NCI-H2196 (cell line): ENCODE results near the gene ADRM1.

ENCODE experiments used
- DNase-seq: peaks from one replicate; lab custom pipeline; 2025; ENCODE audit not compliant: unreplicated experiment; lab: John Stamatoyannopoulos, UW

Gene ADRM1, protein sequence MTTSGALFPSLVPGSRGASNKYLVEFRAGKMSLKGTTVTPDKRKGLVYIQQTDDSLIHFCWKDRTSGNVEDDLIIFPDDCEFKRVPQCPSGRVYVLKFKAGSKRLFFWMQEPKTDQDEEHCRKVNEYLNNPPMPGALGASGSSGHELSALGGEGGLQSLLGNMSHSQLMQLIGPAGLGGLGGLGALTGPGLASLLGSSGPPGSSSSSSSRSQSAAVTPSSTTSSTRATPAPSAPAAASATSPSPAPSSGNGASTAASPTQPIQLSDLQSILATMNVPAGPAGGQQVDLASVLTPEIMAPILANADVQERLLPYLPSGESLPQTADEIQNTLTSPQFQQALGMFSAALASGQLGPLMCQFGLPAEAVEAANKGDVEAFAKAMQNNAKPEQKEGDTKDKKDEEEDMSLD

DNA sequence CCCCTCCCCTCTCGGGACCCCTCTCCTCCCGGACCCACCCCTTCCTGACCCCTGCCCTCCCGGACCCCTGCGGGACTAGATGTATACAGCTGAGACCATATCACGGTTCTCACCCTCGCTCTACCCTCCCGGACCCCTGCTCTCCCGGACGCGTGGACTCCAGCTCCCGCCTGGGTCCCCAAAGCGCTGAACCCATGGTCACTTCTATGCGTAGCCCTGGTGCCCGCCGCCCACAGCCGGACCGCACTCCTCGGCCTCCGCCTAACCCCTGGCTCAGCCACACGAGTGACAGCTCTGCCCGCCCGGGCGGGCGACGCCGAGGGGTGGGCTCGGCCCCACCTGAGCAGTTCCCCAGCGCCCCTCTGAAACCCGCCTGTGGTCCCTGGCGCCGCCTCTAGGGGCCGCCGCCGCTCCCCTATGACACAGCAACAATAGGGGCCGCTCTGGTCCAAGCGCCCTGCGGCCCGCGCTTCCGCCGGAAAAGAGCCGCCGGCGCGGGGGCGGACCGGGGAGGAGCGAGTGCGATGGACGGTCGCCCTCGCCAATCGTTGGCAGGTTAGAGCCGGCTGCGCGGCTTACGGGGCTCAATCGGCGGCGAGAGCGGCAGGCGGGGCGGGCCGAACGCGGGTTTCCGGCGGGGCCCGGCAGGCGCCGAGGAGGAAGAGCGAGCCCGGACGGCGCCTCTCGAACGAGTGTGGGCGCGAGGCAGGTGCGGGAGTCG lies at the start of gene ADRM1:
ADRM1 (plus strand) TSS at position 657 of the 721 bp plus-strand sequence. CDS start 572 bp downstream, outside the sequence.
- DNase-seq: peak; percentile 98

DNA sequence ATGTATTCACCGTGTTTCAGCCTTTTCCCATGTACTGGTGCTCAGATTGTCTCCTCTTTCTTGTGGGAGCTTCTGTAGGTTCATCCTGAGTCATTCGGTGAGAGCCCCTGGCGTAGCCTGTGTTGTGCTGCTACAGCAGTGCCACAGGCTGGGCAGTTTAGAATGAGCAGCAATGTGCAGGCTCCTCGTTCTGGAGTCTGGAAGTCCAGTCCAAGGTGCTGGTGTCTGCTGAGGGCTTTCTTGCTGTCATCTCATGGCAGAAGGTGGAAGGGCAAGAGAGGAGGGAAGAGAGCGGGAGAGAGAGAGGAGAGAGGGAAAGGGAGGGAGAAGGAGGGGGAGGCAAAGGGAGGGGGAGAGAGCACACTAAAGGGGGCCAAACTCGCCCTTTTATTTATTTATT lies 49.4 kb upstream of the ADRM1 start:
- no peak for DNase-seq

DNA sequence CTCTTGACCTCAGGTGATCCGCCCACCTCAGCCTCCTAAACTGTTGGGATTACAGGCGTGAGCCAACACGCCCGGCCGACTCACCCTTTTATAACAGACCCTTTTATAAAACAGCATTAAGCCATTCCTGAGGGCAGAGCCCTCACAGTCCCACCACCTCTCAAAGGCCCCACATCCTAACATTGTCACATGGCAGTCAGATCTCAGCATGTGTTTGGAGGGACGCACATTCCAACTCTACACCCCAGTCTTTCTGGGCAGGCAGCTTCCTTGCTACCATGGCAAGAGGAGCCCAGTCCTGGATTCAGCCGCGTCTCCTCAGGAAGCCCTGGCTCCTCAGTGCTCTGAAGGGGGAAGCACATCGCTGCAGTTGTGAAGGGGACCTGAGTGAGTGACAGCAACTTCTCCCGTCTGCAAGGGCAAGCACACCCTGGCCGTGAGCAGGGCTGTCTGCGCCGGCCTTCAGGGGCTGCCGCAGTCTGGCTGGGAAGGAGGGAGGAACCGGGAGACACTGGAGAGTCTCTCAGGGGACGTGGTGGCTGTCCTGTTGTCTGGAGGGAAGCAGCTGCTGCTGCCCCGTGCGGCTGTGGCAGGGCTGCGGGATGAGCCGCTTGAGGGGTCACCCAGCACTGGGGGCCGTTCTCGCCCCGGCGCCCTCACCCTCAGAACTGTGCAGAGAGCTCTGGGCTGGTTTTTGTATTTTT lies 48.6 kb upstream of the ADRM1 start:
- no peak for DNase-seq

DNA sequence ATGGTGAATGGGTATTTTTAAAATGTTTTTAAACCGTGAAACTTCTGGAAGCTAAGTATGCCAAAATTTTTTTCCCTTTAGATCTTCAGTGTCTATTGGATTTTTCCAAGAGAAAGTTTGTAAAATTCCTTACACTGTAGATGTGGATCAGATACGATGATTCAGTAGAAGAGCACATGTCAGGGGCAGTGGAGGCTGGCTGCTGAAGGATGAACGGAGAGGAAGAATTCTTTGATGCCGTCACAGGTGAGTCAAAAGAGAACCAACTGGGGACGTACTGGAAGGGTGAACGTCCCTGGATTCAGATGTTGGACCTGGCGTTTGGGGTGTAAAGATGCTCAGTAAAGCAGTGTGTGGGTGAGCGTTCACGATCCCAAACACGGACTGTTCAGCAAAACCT lies 46.8 kb upstream of the ADRM1 start:
- no peak for DNase-seq

DNA sequence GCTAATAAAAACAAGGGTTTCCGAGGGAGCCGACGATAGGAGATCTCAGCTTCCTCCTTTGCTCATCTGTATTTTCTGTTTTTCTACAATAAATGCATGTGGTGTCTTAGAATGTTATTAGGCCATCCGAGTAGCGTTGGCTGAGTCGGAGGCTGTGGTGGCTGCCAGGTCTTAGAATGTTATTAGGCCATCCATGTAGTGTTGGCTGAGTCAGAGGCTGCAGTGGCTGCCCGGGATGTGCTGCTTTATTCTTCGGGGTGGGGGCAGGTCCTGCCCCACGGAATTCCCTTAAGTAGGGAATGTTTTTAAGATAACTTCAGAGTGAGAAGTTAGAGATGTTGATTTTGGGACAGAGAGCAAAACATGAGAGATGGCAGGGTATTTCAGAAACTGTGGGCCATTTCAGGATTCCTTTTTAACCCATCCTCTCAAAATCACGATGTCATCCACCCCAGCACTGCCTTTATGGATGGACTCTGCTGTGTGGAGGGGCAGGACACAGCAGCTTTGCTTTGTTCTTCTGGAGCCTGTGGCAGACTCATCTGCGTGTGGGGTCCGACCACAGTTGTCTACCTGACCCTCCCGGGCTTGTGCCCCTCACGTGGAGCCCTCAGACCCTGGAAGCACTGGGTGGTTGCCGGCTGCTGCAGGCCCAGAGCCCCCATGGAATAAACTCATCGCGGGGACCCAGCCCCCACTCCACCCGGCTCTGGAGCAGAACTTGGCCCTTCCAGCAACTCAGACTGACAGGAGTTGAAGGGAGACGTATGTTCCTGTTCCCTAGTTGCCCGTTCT lies 44.1 kb upstream of the ADRM1 start:
- no peak for DNase-seq

DNA sequence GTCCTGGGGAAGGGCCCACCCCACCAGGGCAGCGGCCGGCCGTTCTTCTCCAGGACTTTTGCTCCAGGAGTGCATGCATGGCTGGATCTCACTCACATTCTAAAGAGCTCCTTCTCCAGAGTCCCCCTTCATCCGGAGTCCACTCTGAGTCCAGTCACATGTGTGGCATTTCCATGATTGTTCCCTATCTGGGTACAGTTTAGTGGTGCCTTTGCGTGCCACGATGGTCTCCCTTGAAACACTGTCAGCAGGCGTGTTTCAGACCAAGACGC lies 43.6 kb upstream of the ADRM1 start:
- DNase-seq: no peak

DNA sequence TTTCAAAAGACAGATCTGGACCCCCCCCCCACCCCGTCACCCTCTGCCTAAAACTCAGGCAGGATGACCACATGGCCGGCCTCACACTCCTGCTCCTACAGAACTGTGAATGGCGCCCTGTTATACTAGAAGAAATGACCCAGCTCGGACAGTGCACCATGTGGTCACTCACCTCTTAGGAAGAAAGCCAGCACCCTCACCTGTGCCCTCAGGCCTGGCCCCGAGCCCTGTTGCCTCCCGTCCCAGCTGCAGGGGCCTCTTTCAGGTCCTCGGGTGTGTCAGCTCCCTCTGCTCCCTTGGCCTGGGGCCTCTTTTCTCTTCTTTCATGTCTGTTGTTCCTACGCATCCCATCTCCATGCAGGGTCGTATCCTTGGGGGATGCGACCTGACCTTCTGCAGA lies 40.7 kb upstream of the ADRM1 start:
- no peak for DNase-seq

DNA sequence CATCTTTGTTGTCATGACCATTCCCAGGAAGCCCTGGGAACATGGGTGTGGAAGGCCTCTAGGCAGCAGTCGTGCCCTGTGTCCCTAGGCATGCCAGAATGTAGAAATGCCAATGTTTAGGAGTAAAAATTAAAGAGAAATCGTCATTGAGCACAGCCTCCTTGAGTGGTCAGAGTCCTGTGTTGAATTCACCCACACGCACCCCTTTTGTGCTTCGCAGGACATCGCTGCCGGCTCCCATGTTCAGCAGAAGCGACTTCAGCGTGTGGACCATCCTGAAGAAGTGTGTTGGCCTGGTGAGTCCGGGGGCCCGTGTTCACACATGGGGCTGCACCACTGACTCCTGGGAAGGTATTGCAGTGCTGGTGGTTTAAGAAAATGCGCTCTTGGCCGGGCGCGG lies 39.4 kb upstream of the ADRM1 start:
- DNase-seq: no peak

DNA sequence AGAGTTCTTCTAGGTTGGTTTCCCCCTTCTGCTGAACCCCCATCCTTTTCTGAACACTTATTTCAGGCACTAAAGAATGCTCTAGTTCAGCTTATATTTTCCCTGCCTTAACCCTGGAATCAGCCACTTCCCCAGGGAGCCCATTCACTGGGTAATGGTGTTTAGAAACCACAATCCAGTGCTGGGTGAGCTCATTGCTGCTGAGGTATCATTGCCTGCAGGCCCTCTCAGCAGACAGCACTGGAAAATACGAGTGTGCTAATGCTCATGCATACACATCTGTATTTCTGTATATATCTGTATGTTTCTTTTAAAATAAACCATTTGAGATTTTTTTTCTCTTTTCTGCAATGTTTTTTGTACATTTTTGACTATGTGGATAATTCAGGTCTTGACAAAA lies 37.4 kb upstream of the ADRM1 start:
- DNase-seq: no peak

DNA sequence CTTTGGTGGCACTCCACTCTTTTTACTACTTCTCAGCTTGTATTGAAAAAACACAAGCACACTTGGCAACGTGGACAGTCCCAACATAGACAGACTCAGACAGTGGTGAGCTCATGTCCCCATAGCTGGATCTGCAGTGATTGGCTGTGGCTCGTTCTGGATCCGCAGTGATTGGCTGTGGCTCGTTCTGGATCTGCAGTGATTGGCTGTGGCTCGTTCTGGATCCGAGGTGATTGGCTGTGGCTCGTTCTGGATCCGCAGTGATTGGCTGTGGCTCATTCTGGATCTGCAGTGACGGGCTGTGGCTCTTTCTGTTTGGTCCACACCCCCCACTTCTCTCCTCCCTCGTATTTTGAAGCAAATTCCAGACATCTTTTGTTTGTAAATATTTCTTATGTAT lies 36.5 kb upstream of the ADRM1 start:
- DNase-seq: no peak

DNA sequence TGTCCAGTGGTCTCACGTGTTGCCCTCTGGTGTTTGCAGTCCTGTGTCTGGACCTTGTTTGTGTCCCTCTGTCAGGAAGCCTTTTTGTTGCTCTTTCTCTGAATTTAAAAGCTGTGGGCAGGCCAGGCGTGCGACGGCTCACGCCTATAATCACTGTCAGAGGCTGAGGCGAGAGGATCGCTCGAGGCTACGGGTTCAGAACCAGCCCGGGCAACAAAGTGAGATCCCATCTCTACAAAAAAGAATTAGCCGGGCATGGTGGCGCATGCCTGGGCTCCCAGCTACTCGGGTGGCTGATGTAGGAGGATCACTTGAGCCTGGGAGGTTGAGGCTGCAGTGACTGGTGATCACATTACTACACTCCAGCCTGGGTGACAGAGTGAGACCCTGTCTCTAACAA lies 35.9 kb upstream of the ADRM1 start:
- DNase-seq: no peak

DNA sequence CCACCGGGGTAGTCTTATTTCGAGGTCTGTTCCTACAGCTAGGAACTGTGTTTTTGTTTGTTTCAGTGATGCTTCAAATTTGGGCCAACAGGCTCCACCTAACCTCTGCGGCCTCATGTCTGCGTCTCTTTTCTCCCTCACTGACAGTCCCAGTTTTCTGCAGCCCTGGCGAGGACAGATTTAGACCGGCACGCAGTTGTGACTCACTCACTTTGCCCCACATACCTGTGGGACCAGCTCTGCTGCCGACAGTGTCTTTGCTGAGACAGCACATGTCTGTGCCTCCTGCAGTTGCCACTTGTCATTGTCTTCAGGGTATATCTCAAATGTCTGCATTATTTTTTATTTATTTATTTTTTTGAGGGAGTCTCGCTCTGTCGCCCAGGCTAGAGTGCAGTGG lies 35.3 kb upstream of the ADRM1 start:
- no peak for DNase-seq

DNA sequence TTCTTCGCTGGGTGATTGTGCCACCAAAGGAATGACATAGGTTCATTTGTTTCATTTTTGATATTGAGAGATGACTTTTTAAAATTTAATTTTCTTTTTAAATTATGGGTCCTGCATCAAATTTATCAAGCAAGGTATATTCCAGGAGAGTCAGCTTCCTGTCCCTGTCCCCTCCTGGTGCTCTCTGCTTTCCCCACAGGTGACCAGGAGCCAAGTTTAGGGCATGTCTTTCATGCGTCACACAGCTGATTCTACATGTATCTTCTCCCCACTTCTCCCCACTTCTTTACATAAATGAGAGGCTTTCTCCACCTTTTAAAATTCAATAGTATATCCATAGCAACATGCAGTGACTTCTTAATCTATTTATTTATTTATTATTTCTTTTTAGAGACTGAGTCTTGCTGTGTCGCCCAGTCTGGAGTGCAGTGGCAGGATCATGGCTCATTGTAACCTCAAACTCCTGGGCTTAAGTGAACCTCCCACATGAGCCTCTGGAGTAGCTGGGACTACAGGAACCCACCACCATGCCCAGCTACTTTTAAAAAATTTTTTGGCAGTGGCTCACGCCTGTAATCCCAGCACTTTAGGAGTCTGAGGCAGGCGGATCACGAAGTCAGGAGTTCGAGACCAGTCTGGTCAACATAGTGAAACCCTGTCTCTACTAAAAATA lies 34.4 kb upstream of the ADRM1 start:
- DNase-seq: no peak

DNA sequence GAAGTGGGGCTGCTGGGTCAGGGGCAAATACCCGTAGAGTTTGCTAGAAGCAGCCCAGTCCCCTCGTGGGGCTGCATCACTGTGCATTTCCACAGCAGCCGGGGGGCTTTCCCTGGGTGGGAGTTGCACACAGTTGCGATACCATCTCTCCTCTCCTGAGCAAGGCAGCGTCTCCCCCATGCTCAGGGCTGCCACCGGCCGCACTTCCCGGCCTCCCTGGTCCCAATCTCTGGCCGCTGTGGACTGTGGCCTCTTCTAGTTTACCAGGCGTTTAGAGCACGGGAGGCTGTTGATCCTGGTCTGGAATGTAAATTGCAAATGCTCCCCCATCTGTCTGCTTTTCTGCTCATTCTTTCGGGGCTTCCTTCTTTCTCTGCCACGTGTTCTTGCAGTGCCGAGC lies 33.4 kb upstream of the ADRM1 start:
- DNase-seq: no peak

DNA sequence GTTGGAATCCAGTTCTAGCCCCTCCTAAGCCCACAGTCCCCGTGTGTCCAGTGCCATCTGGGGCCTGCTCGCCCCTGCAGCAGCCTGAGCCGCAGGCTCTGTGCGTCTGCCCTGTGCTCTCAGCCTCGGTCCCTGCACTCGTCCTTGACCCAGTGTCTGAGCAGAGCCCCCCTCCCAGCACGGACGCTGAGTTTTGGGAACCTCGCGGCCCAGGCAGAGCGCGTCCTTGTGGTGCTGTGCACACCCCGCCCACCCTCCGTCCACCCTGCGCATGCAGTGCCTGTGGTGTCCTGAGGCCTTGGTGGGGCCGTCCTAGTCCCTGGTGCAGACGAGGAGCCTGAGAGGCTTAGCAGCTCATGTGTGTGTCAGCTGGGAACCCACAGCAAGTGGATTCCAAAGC lies 32.9 kb upstream of the ADRM1 start:
- DNase-seq: no peak

DNA sequence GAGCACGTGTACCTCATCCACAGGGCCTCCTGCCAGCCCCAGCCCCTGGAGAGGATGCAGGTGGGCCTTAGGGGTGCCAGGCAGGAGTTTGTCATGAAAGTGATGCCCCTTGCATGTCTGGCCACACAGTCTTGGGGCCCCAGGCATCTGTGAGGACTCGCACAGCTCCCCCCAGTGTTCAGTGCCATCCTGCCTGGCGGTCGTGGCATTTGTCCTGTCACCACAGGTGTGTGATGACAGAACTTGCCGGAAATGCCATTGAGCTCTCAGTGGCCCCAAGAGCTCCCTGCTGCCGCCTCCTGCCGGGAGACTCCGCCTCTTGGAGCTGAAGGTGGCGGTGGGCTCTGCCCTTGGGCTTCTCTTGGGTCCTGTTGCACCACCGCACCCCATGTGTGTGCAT lies 30.6 kb upstream of the ADRM1 start:
- no peak for DNase-seq

DNA sequence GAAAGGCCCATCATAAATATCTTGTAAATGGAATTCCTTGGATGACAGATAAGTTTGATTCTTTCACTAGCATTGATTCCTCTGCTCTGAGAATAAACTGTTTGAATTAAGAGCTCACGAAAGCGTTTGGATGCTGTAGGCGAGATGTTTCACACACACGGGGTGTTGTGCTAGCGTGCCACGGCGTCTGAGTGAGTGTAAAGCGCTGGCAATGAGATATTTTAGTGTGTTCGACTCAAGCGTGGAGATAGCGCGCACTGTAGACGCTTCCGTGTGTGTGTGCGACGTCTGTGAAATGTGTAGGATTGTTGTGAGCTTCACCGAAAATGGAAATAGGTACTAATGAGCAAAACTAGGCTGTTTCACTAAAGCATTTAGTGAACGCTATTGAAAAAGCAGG lies 29.4 kb upstream of the ADRM1 start:
- no peak for DNase-seq

DNA sequence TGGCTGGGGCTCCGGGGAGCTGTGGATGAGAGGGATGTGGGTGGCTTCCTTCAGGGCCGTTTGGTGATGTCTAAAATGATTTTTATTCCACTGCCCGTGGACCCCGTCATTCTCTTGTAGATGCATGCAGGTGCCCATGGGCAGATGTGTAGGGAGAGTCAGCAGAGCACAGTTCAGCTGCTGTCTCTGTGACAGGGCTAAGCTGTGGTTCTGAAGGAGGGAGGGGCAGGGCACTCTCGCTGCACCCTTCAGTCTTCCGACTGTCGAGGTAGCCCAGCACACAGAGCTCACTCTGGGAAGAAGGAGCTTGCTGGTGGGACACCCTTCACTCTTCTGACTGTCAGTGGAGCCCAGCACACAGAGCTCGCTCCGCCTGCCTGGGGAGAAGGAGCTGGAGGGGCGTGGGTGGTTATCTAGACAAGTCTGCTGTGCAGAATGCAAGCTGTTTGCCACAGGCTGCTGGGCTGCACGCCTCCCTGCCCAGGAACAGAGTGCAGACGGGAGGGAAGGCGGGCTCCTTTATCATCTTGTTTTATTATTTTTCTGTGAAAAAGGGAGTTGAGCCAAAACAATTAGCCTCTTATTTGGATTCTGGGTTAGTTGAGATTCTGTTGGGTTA lies 28.4 kb upstream of the ADRM1 start:
- no peak for DNase-seq

DNA sequence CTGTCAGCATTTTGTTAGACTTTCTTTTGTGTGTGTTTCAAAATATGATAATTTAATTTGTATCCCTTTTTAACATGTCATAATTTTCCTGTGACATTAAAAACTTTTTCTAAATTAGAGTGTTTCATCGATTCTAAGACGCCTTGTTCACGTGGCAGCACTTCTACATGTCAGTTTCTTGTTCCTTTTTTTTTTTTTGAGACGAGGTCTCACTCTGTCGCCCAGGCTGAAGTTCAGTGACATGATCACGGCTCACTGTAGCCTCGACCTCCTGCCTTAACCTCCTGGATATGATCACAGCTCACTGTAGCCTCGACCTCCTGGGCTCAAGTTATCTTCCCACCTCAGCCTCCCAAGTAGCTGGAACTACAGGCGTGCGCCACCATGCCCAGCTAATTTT lies 27.6 kb upstream of the ADRM1 start:
- DNase-seq: no peak

DNA sequence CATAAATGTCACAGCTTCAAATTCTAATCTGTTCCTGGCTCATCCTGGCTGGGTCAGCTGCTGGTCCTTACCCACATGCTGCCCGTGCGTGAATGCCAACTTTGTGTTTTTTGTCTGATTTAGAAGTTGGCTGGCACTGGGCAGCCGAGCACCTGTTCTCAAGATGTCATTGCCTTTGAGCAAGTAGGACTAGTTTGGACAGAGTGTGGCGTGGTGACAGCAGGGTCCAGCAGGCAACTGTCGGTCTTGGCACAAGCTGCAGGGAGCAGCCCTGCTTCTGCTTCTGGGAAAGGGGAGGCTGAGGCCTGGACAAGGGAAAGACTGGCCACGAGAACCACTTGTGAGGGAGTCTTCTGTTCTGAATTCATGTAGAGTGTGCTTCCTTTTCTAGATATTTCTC lies 26.4 kb upstream of the ADRM1 start:
- DNase-seq: no peak

DNA sequence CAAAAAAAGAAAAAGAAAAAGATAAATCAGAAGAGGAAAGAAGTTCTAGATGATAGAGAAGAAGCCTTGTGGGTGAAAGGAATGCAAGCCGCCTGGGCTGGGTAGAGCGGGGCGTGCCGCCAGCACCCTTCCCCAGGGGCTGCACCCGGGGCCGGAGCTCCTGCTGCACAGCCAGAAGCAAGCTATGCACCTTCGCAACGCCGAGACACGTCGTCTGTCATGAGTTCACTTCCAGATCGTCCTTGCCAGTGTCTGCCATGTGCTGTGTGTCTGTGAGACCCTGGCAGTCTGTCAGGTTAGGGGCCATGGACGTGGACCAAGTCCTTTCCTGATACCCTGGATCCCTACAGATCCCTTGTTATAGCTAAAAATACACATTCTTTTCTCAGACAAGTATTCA lies 25.5 kb upstream of the ADRM1 start:
- no peak for DNase-seq
